K562 (cell line): Measurements from ENCODE around the gene NYAP1. TPM values are rescaled to one million over a fixed set of nuclear protein-coding genes. Genes with fewer than 3 reads are reported as not detected.

Source experiments
- DMBX1 ChIP-seq: fragments of 250-450 bp; sonication (Bioruptor Pico); IDR thresholded peaks from 2 replicates; pipeline ENCODE4 v1.8.0; 2022; ENCODE audit warnings: inconsistent platforms, mild to moderate bottlenecking, moderate library complexity, borderline replicate concordance
- DPF2 ChIP-seq: fragments of 450-650 bp; IDR thresholded peaks from 2 replicates; pipeline ENCODE4 v1.6.1; 2016
- ETV5 ChIP-seq: sonication (generic); formaldehyde crosslinking; IDR thresholded peaks from 2 replicates; pipeline ENCODE4 v1.4.0; 2020; ENCODE audit warnings: low read depth, mild to moderate bottlenecking, missing genetic modification reagents
- KDM2B ChIP-seq: fragments of 250-450 bp; sonication (Bioruptor Pico); IDR thresholded peaks from 2 replicates; pipeline ENCODE4 v1.8.0; 2021; ENCODE audit warnings: mild to moderate bottlenecking, moderate library complexity
- KDM5B ChIP-seq: fragments of 200-600 bp; sonication (generic); IDR thresholded peaks from 2 replicates; pipeline ENCODE4 v1.6.1; 2012; ENCODE audit warnings: low read depth, mild to moderate bottlenecking, moderate library complexity, low read length, control low read depth, inconsistent platforms; ENCODE audit not compliant: insufficient replicate concordance
- SMARCB1 ChIP-seq: IDR thresholded peaks from 2 replicates; pipeline ENCODE4 v1.6.1; 2011; ENCODE audit warnings: improper control_type of control experiment, low read depth; ENCODE audit not compliant: insufficient read length
- SRSF7 ChIP-seq: fragments of 200-400 bp; formaldehyde crosslinking; optimal IDR thresholded peaks from 2 replicates; pipeline ENCODE3; 2017; ENCODE audit warnings: mild to moderate bottlenecking, low read depth, low read length
- YY1 ChIP-seq, 3 experiments: IDR thresholded peaks; 2 replicates each; pipeline ENCODE4 v1.6.1; 2011; ENCODE audit warnings: low read length in 2 of 3, mild to moderate bottlenecking in 2 of 3, moderate library complexity in 2 of 3, borderline replicate concordance in 1 of 3, control low read depth in 1 of 3, low read depth in 1 of 3; ENCODE audit not compliant: insufficient read depth in 3 of 3, insufficient replicate concordance in 2 of 3, control insufficient read depth in 1 of 3, insufficient read length in 1 of 3; ENCODE audit errors: extremely low read depth in 1 of 3
- ZBTB1 ChIP-seq: sonication (generic); formaldehyde crosslinking; IDR thresholded peaks from 2 replicates; pipeline ENCODE4 v1.8.1; 2023; ENCODE audit warnings: missing genetic modification reagents, low read depth, mild to moderate bottlenecking, borderline replicate concordance
- ZNF316 ChIP-seq: fragments of 450-650 bp; IDR thresholded peaks from 2 replicates; pipeline ENCODE4 v1.6.1; 2016
- polyA plus RNA-seq, 8 experiments: library from polyadenylated mRNA; depleted of rRNA in 4 of 8; stranded (reverse) in 5 of 8; unstranded in 3 of 8; fragments of >200 nt; fragmentation: Nextera tagmentation in 2 of 8; fragmentation: Illumina TruSeq in 1 of 8; extraction: Ambion mirVana in 2 of 8; extraction: Trizol in 1 of 8; gene quantifications; 2 replicates each; pipeline versions ENCODE4 v1.2.1 to v1.2.3, GENCODE V29; 2011 to 2014; ENCODE audit warnings: inconsistent platforms in 1 of 8, missing spikeins in 1 of 8
- total RNA-seq, 7 experiments: library from RNA; depleted of rRNA in 6 of 7; stranded (reverse); fragments of >200 nt in 6 of 7; fragmentation: Illumina TruSeq in 2 of 7; extraction: Trizol in 2 of 7; gene quantifications; 2 replicates each; pipeline versions ENCODE4 v1.2.1 to v1.2.3, GENCODE V29; 2011 to 2021; ENCODE audit warnings: low replicate concordance in 1 of 7
- TF ChIP-seq, protein P1 (sequence below): fragments of 200-800 bp; sonication (Bioruptor generic); IDR thresholded peaks from 2 replicates; pipeline ENCODE4 v1.6.1; 2017; ENCODE audit warnings: missing genetic modification characterization, missing compliant biosample characterization
- TF ChIP-seq, protein P2 (sequence below): fragments of 450-650 bp; IDR thresholded peaks from 2 replicates; pipeline ENCODE4 v1.6.1; 2016; ENCODE audit warnings: borderline replicate concordance

Gene NYAP1
- total and polyA plus RNA-seq, 9 of the 15 experiments (the other 6 are each of a cell fraction or from before 2014, with no cell fraction given) = 0.11 to 0.88 (median 0.22) TPM; not detected in 2

DNA sequence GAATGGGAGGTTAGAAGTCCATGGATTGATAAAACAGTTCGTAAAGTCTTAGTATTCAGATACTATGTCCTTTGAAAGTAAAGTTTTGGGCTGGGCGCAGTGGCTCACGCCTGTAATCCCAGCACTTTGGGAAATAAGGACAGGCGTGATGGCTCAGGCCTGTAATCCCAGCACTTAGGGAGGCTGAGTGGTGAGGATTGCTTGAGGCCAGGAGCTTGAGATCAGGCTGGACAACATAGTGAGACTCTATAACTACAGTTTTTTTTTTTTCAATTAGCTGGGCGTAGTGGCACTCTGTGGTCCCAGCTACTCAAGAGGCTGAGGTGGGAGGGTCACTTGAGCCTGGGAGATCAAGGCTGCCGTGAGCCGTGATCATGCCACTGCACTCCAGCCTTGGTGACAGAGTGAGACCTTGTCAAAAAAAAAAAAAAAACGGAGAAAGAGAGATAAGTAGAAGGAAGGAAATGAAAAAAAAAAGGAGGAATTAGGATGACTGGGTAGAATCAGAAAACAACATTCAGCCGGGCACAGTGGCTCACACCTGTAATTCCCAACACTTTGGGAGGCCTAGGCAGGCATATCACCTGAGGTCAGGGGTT, 29.6 kb downstream of the NYAP1 start (continued):
- TF ChIP-seq DPF2 (peak; percentile 45; the same call in 1 of the 2 replicates), ZBTB1 (CRISPR knock-in tag) (no peak), DMBX1 (CRISPR knock-in tag) (no peak), YY1 (IDR thresholded peaks at IDR 0.05; ENCODE audit: borderline replicate concordance in 1 of 3, control insufficient read depth in 1 of 3, extremely low read depth in 1 of 3, insufficient read depth in 3 of 3, insufficient read length in 1 of 3, insufficient replicate concordance in 2 of 3, low read depth in 1 of 3, low read length in 2 of 3) (no peak), KDM5B (no peak), SMARCB1 (no peak), SRSF7 (no peak), ETV5 (CRISPR knock-in tag) (no peak), KDM2B (CRISPR knock-in tag) (no peak), ZNF316 (peak; percentile 3; the same call in 1 of the 2 replicates)
- TF ChIP-seq, protein P1, sequence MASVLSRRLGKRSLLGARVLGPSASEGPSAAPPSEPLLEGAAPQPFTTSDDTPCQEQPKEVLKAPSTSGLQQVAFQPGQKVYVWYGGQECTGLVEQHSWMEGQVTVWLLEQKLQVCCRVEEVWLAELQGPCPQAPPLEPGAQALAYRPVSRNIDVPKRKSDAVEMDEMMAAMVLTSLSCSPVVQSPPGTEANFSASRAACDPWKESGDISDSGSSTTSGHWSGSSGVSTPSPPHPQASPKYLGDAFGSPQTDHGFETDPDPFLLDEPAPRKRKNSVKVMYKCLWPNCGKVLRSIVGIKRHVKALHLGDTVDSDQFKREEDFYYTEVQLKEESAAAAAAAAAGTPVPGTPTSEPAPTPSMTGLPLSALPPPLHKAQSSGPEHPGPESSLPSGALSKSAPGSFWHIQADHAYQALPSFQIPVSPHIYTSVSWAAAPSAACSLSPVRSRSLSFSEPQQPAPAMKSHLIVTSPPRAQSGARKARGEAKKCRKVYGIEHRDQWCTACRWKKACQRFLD (CRISPR knock-in tag) = no peak
- TF ChIP-seq, protein P2, sequence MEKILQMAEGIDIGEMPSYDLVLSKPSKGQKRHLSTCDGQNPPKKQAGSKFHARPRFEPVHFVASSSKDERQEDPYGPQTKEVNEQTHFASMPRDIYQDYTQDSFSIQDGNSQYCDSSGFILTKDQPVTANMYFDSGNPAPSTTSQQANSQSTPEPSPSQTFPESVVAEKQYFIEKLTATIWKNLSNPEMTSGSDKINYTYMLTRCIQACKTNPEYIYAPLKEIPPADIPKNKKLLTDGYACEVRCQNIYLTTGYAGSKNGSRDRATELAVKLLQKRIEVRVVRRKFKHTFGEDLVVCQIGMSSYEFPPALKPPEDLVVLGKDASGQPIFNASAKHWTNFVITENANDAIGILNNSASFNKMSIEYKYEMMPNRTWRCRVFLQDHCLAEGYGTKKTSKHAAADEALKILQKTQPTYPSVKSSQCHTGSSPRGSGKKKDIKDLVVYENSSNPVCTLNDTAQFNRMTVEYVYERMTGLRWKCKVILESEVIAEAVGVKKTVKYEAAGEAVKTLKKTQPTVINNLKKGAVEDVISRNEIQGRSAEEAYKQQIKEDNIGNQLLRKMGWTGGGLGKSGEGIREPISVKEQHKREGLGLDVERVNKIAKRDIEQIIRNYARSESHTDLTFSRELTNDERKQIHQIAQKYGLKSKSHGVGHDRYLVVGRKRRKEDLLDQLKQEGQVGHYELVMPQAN = 0 out of 2 replicates have a peak, but pooled peaks have one; percentile 10
- TF ChIP-seq, all 486 proteins: peak for 13
